Neural cell (in vitro differentiated cells): ENCODE measurements around the gene ADRB1. TPM values are rescaled to one million over a fixed set of nuclear protein-coding genes. Genes with fewer than 3 reads are reported as not detected.
A peak's percentile ranks its signal among the peaks of the same experiment; 100 is the strongest.

Experiments used
- H2AFZ ChIP-seq: fragments of 200-600, 300-800 bp; sonication (generic), shearing (Covaris generic); 2 replicates; pipeline ENCODE4 v1.6.0; 2014; ENCODE audit warnings: low read depth, mild to moderate bottlenecking, antibody characterized with exemption, low read length, moderate library complexity
- H3F3A ChIP-seq: fragments of 200-600 bp; shearing (Covaris generic); 2 replicates; pipeline ENCODE4 v1.6.1; 2016; ENCODE audit warnings: mild to moderate bottlenecking, moderate library complexity, mixed read lengths, antibody characterized with exemption, low read length; ENCODE audit not compliant: insufficient read depth, poor library complexity, severe bottlenecking
- H3K27ac ChIP-seq: fragments of 200-600, 300-800 bp; sonication (generic), shearing (Covaris generic); 2 replicates; pipeline ENCODE4 v1.5.1; 2014; ENCODE audit warnings: mild to moderate bottlenecking, low read length, moderate library complexity
- H3K27me3 ChIP-seq: fragments of 300-800, 200-600 bp; sonication (generic), shearing (Covaris generic); 2 replicates; pipeline ENCODE4 v1.6.0; 2014; ENCODE audit warnings: mild to moderate bottlenecking, low read depth, low read length, moderate library complexity; ENCODE audit not compliant: insufficient read depth
- H3K36me3 ChIP-seq: fragments of 300-800, 200-600 bp; sonication (generic), shearing (Covaris generic); 2 replicates; pipeline ENCODE4 v1.5.1; 2014; ENCODE audit warnings: mild to moderate bottlenecking, antibody characterized with exemption, low read length, moderate library complexity; ENCODE audit not compliant: insufficient read depth
- H3K4me2 ChIP-seq: fragments of 300-800, 200-600 bp; sonication (generic), shearing (Covaris generic); 2 replicates; pipeline ENCODE4 v1.6.0; 2014; ENCODE audit warnings: mild to moderate bottlenecking, low read length
- H3K4me3 ChIP-seq: fragments of 300-800, 200-600 bp; sonication (generic), shearing (Covaris generic); 2 replicates; pipeline ENCODE4 v1.5.1; 2014; ENCODE audit warnings: mild to moderate bottlenecking, low read length, moderate library complexity
- H3K79me2 ChIP-seq: fragments of 200-600 bp; shearing (Covaris generic); replicated peaks from 2 replicates; pipeline ENCODE4 v1.6.0; 2014; ENCODE audit warnings: mild to moderate bottlenecking, low read length, moderate library complexity; ENCODE audit not compliant: insufficient read depth
- H3K9ac ChIP-seq: fragments of 300-800, 200-600 bp; sonication (generic), shearing (Covaris generic); 2 replicates; pipeline ENCODE4 v1.6.1; 2016; ENCODE audit warnings: mild to moderate bottlenecking, low read length, mixed read lengths
- H3K9me2 ChIP-seq: fragments of 200-600 bp; shearing (Covaris generic); 2 replicates; pipeline ENCODE4 v1.6.1; 2016; ENCODE audit warnings: mild to moderate bottlenecking, low read length, mixed read lengths; ENCODE audit not compliant: insufficient read depth
- H3K9me3 ChIP-seq: fragments of 200-600, 300-800 bp; sonication (generic), shearing (Covaris generic); 2 replicates; pipeline ENCODE4 v1.6.1; 2016; ENCODE audit warnings: mild to moderate bottlenecking, mixed run types, low read length, moderate library complexity, mixed read lengths
- H4K20me1 ChIP-seq: fragments of 200-600 bp; shearing (Covaris generic); 2 replicates; pipeline ENCODE4 v1.6.1; 2016; ENCODE audit warnings: mild to moderate bottlenecking, mixed run types; ENCODE audit not compliant: insufficient read depth
- EP300 ChIP-seq: fragments of 450-650 bp; conservative IDR thresholded peaks from 2 replicates; pipeline ENCODE4 v1.6.1; 2014; ENCODE audit warnings: antibody characterized with exemption, mild to moderate bottlenecking, moderate library complexity; ENCODE audit not compliant: poor library complexity, severe bottlenecking
- EZH2 ChIP-seq: fragments of 200-600, 300-800 bp; shearing (Covaris generic), sonication (generic); IDR thresholded peaks from 2 replicates; pipeline ENCODE4 v1.6.1; 2014; ENCODE audit warnings: antibody characterized with exemption, low read length, borderline replicate concordance, mild to moderate bottlenecking; ENCODE audit not compliant: insufficient read depth, poor library complexity, severe bottlenecking
- MXI1 ChIP-seq: fragments of 450-650 bp; conservative IDR thresholded peaks from 2 replicates; pipeline ENCODE4 v1.6.1; 2014; ENCODE audit warnings: antibody characterized with exemption, mild to moderate bottlenecking; ENCODE audit not compliant: poor library complexity, severe bottlenecking
- POLR2AphosphoS5 ChIP-seq: IDR thresholded peaks from 2 replicates; pipeline ENCODE4 v1.6.1; 2012
- RAD21 ChIP-seq: fragments of 450-650 bp; conservative IDR thresholded peaks from 2 replicates; pipeline ENCODE4 v1.6.1; 2014; ENCODE audit warnings: antibody characterized with exemption, mild to moderate bottlenecking, moderate library complexity
- SMC3 ChIP-seq: fragments of 450-650 bp; conservative IDR thresholded peaks from 2 replicates; pipeline ENCODE4 v1.6.1; 2014; ENCODE audit warnings: antibody characterized with exemption, mild to moderate bottlenecking, moderate library complexity; ENCODE audit not compliant: poor library complexity
- TAF1 ChIP-seq: IDR thresholded peaks from 2 replicates; pipeline ENCODE4 v1.6.1; 2012; ENCODE audit warnings: low read depth
- polyA plus RNA-seq: library from polyadenylated mRNA; depleted of rRNA; stranded (reverse); fragments of >200 nt; gene quantifications from 2 replicates; pipeline ENCODE4 v1.2.3, GENCODE V29; 2014
- TF ChIP-seq, protein P1 (sequence below): IDR thresholded peaks from 2 replicates; pipeline ENCODE4 v1.6.1; 2012; ENCODE audit warnings: borderline replicate concordance
- TF ChIP-seq, protein P2 (sequence below): fragments of 450-650 bp; IDR thresholded peaks from 2 replicates; pipeline ENCODE4 v1.5.1; 2014; ENCODE audit warnings: antibody characterized with exemption, mild to moderate bottlenecking, moderate library complexity; ENCODE audit not compliant: poor library complexity, severe bottlenecking

The ADRB1 gene
- polyA plus RNA-seq, 1 donor from 2014 or later = not detected

DNA sequence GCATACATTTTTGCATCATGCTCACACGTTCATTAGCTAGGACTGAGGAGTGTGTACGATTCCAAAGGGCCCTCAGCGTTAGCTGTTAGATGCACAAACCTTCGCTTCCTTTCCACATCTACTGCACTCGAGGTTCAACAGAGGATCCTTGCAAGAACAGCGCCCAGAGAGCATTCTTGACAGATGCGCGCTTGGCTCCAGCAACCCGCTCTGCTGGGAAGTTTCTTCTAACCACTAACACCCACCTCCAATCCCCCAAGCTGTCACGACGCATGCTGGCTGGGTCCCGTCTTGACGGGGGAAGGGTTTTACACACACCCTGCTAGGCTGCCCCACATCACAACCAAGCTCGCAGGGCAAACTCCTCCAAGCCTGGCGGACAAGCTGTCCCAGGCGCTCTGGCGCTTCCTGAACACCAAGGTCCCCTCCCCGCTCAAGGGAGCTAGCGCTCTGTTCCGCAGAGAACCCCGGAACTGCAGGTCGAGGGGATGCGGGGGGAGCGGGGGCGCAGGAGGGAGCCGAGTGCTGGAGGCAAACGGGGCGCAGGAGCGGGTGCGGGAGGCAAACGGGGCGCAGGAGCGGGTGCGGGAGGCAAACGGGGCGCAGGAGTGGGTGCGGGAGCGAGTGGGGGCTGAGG lies 653 bp upstream of the ADRB1 start:
- Histone ChIP-seq H3K4me2 (peak overlapping the region; percentile 71), H4K20me1 (no peaks in the 10 kb centered on the region), H3K27ac (no peak overlapping the region), H3K36me3 (no peaks in the 10 kb centered on the region), H3K9ac (peak overlapping the region; percentile 16), H3K4me3 (peak overlapping the region; percentile 66), H3K27me3 (peaks cover 83% of the 10 kb centered on the region), H3K9me3 (no peaks in the 10 kb centered on the region), H3K9me2 (no peaks in the 10 kb centered on the region), H3F3A (no peaks in the 10 kb centered on the region), H3K79me2 (no peaks in the 10 kb centered on the region), H2AFZ (no peak overlapping the region)
- TF ChIP-seq, protein P1, sequence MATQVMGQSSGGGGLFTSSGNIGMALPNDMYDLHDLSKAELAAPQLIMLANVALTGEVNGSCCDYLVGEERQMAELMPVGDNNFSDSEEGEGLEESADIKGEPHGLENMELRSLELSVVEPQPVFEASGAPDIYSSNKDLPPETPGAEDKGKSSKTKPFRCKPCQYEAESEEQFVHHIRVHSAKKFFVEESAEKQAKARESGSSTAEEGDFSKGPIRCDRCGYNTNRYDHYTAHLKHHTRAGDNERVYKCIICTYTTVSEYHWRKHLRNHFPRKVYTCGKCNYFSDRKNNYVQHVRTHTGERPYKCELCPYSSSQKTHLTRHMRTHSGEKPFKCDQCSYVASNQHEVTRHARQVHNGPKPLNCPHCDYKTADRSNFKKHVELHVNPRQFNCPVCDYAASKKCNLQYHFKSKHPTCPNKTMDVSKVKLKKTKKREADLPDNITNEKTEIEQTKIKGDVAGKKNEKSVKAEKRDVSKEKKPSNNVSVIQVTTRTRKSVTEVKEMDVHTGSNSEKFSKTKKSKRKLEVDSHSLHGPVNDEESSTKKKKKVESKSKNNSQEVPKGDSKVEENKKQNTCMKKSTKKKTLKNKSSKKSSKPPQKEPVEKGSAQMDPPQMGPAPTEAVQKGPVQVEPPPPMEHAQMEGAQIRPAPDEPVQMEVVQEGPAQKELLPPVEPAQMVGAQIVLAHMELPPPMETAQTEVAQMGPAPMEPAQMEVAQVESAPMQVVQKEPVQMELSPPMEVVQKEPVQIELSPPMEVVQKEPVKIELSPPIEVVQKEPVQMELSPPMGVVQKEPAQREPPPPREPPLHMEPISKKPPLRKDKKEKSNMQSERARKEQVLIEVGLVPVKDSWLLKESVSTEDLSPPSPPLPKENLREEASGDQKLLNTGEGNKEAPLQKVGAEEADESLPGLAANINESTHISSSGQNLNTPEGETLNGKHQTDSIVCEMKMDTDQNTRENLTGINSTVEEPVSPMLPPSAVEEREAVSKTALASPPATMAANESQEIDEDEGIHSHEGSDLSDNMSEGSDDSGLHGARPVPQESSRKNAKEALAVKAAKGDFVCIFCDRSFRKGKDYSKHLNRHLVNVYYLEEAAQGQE = no peak
- TF ChIP-seq TAF1 (no peak), EP300 (no peak), MXI1 (no peak), EZH2 (no peak), SMC3 (no peak), POLR2AphosphoS5 (no peak), RAD21 (no peak)
- TF ChIP-seq, protein P2, sequence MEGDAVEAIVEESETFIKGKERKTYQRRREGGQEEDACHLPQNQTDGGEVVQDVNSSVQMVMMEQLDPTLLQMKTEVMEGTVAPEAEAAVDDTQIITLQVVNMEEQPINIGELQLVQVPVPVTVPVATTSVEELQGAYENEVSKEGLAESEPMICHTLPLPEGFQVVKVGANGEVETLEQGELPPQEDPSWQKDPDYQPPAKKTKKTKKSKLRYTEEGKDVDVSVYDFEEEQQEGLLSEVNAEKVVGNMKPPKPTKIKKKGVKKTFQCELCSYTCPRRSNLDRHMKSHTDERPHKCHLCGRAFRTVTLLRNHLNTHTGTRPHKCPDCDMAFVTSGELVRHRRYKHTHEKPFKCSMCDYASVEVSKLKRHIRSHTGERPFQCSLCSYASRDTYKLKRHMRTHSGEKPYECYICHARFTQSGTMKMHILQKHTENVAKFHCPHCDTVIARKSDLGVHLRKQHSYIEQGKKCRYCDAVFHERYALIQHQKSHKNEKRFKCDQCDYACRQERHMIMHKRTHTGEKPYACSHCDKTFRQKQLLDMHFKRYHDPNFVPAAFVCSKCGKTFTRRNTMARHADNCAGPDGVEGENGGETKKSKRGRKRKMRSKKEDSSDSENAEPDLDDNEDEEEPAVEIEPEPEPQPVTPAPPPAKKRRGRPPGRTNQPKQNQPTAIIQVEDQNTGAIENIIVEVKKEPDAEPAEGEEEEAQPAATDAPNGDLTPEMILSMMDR = no peak

DNA sequence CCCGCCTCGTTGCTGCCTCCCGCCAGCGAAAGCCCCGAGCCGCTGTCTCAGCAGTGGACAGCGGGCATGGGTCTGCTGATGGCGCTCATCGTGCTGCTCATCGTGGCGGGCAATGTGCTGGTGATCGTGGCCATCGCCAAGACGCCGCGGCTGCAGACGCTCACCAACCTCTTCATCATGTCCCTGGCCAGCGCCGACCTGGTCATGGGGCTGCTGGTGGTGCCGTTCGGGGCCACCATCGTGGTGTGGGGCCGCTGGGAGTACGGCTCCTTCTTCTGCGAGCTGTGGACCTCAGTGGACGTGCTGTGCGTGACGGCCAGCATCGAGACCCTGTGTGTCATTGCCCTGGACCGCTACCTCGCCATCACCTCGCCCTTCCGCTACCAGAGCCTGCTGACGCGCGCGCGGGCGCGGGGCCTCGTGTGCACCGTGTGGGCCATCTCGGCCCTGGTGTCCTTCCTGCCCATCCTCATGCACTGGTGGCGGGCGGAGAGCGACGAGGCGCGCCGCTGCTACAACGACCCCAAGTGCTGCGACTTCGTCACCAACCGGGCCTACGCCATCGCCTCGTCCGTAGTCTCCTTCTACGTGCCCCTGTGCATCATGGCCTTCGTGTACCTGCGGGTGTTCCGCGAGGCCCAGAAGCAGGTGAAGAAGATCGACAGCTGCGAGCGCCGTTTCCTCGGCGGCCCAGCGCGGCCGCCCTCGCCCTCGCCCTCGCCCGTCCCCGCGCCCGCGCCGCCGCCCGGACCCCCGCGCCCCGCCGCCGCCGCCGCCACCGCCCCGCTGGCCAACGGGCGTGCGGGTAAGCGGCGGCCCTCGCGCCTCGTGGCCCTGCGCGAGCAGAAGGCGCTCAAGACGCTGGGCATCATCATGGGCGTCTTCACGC lies 825 bp downstream of the ADRB1 start:
- no peaks in the 10 kb centered on the region for H3F3A ChIP-seq
- H3K27ac ChIP-seq = no peak overlapping the region
- peak overlapping the region; percentile 5 for H3K9ac ChIP-seq
- no peaks in the 10 kb centered on the region for H4K20me1 ChIP-seq
- H3K27me3 ChIP-seq = peaks cover 92% of the 10 kb centered on the region
- no peak overlapping the region for H2AFZ ChIP-seq
- H3K4me2 ChIP-seq = no peak overlapping the region
- H3K9me2 ChIP-seq = no peaks in the 10 kb centered on the region
- no peaks in the 10 kb centered on the region for H3K9me3 ChIP-seq
- no peaks in the 10 kb centered on the region for H3K36me3 ChIP-seq
- H3K79me2 ChIP-seq = no peaks in the 10 kb centered on the region
- peak overlapping the region; percentile 66 for H3K4me3 ChIP-seq
- TF ChIP-seq EZH2 = peak; percentile 64
- no peak for TF ChIP-seq SMC3
- no peak for TF ChIP-seq TAF1
